Caco-2 (cell line): ENCODE data around the gene TM9SF3. TPM values are rescaled to one million over a fixed set of nuclear protein-coding genes. Genes with fewer than 3 reads are reported as not detected.

Experiments used
- BruUV-seq: library from RNA; stranded (reverse); fragments of 400-500 nt; replicated peaks from 2 replicates; lab custom pipeline; 2021; lab: Mats Ljungman, UMichigan
- CTCF ChIA-PET: fragments of 300-600 bp; sonication (Branson Sonifier 250); formaldehyde crosslinking; loops from one replicate; lab custom pipeline; 2022; ENCODE audit warnings: antibody characterized with exemption; lab: Charles Lee
- POLR2A ChIA-PET: fragments of 300-600 bp; sonication (Branson Sonifier 250); formaldehyde crosslinking; loops from one replicate; lab custom pipeline; 2022; ENCODE audit warnings: antibody characterized with exemption; lab: Charles Lee
- DNase-seq, 2 experiments: peaks; one replicate each; pipeline versions ENCODE4 v3.0.0 to v3.0.0-alpha.2; 2020 to 2022
- H3K27me3 ChIP-seq: replicated peaks from 2 replicates; pipeline ENCODE4 v1.6.0; 2011; ENCODE audit warnings: low read length; ENCODE audit not compliant: control insufficient read depth, insufficient read depth
- H3K36me3 ChIP-seq: 2 replicates; pipeline ENCODE4 v1.5.1; 2011; ENCODE audit warnings: low read length; ENCODE audit not compliant: control insufficient read depth, insufficient read depth
- H3K4me1 ChIP-seq: fragments of 250-450 bp; sonication (Bioruptor Pico); 2 replicates; pipeline ENCODE4 v1.5.1; 2020; ENCODE audit warnings: mild to moderate bottlenecking
- H3K4me3 ChIP-seq: 2 replicates; pipeline ENCODE4 v1.5.1; 2011; ENCODE audit warnings: low read depth, mild to moderate bottlenecking, control low read depth, low read length
- H3K9me3 ChIP-seq: fragments of 250-450 bp; sonication (Bioruptor Pico); 2 replicates; pipeline ENCODE4 v1.5.1; 2020; ENCODE audit warnings: mild to moderate bottlenecking, moderate library complexity
- H3K27ac Mint-ChIP-seq: one replicate; pipeline ENCODE4 v1.8.0; 2022; ENCODE audit warnings: mixed read lengths; ENCODE audit not compliant: unreplicated experiment
- H3K27me3 Mint-ChIP-seq: one replicate; pipeline ENCODE4 v1.8.0; 2022; ENCODE audit warnings: mixed read lengths; ENCODE audit not compliant: insufficient read depth, unreplicated experiment
- H3K36me3 Mint-ChIP-seq: one replicate; pipeline ENCODE4 v1.8.0; 2022; ENCODE audit warnings: mild to moderate bottlenecking, mixed read lengths; ENCODE audit not compliant: insufficient read depth, unreplicated experiment
- H3K4me1 Mint-ChIP-seq: one replicate; pipeline ENCODE4 v1.8.0; 2022; ENCODE audit warnings: low read depth, mixed read lengths; ENCODE audit not compliant: unreplicated experiment
- H3K4me3 Mint-ChIP-seq: one replicate; pipeline ENCODE4 v1.8.0; 2022; ENCODE audit warnings: mild to moderate bottlenecking, moderate library complexity, mixed read lengths; ENCODE audit not compliant: unreplicated experiment
- H3K9me3 Mint-ChIP-seq: one replicate; pipeline ENCODE4 v1.8.0; 2022; ENCODE audit warnings: mixed read lengths; ENCODE audit not compliant: unreplicated experiment
- intact Hi-C: fragments of 100-400 bp; cut with micrococcal nuclease; formaldehyde crosslinking; loops from one replicate; pipeline ENCODE4 v1.10.0; 2022; ENCODE audit not compliant: unreplicated experiment
- total RNA-seq: library from RNA; stranded (reverse); gene quantifications from 2 replicates; pipeline ENCODE4 v1.2.3, GENCODE V29; 2022
- TF ChIP-seq, protein P1 (sequence below), 2 experiments: fragments of 200-600 bp in 1 of 2; IDR thresholded peaks; 1 replicate in 1 of 2; 2 replicates in 1 of 2; pipeline versions ENCODE4 v1.5.1 to v1.8.0; 2011 to 2022; ENCODE audit warnings: antibody characterized with exemption in 1 of 2, control low read depth in 1 of 2, inconsistent platforms in 1 of 2, low read depth in 1 of 2, low read length in 1 of 2, mild to moderate bottlenecking in 1 of 2, moderate library complexity in 1 of 2; ENCODE audit not compliant: insufficient read depth in 1 of 2, severe bottlenecking in 1 of 2, unreplicated experiment in 1 of 2

Gene TM9SF3
- total RNA-seq, 1 experiment from 2014 or later = 176 TPM

DNA sequence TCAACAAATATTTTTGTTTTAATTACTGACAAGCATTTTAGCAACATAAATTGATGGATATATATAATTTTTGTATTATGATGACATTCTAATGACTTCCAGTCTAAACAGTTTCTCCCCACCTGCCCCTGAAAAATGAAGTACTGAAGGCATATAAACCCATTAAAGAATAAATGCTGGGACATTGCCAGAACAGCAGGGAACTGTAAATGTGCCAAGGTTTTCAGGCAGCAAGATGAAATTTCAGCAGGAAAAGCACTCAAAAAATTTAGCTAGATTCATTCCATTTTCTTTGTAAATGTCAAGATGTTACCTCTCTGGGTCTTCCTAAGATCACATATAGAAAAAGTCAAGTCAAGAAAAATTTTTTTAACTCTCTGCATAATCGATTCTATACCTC, 62.1 kb downstream of the TM9SF3 start:
- H3K36me3 Mint-ChIP-seq = peaks cover 79% of the 10 kb centered on the region
- no peaks in the 10 kb centered on the region for H3K4me1 Mint-ChIP-seq
- ChIA-PET POLR2A (no interaction called here), CTCF (interaction anchor here (0.5 kb wide), 1 partner anchor 30 kb away, joined by 3 read pairs; no protein-coding TSS in a partner anchor)
- intact Hi-C loops = no loop called here
- Histone ChIP-seq H3K27me3 (no peaks in the 10 kb centered on the region), H3K4me1 (no peaks in the 10 kb centered on the region), H3K9me3 (no peaks in the 10 kb centered on the region), H3K4me3 (no peak overlapping the region), H3K36me3 (no peaks in the 10 kb centered on the region)
- no peak for DNase-seq
- H3K27me3 Mint-ChIP-seq = no peaks in the 10 kb centered on the region
- H3K4me3 Mint-ChIP-seq = no peak overlapping the region
- TF ChIP-seq, protein P1, sequence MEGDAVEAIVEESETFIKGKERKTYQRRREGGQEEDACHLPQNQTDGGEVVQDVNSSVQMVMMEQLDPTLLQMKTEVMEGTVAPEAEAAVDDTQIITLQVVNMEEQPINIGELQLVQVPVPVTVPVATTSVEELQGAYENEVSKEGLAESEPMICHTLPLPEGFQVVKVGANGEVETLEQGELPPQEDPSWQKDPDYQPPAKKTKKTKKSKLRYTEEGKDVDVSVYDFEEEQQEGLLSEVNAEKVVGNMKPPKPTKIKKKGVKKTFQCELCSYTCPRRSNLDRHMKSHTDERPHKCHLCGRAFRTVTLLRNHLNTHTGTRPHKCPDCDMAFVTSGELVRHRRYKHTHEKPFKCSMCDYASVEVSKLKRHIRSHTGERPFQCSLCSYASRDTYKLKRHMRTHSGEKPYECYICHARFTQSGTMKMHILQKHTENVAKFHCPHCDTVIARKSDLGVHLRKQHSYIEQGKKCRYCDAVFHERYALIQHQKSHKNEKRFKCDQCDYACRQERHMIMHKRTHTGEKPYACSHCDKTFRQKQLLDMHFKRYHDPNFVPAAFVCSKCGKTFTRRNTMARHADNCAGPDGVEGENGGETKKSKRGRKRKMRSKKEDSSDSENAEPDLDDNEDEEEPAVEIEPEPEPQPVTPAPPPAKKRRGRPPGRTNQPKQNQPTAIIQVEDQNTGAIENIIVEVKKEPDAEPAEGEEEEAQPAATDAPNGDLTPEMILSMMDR (IDR thresholded peaks at IDR 0.05; ENCODE audit: insufficient read depth in 1 of 2, low read depth in 1 of 2, low read length in 1 of 2, severe bottlenecking in 1 of 2, unreplicated experiment in 1 of 2) = no peak
- BruUV-seq = no TSS peak
- H3K9me3 Mint-ChIP-seq = no peaks in the 10 kb centered on the region
- no peak overlapping the region for H3K27ac Mint-ChIP-seq

DNA sequence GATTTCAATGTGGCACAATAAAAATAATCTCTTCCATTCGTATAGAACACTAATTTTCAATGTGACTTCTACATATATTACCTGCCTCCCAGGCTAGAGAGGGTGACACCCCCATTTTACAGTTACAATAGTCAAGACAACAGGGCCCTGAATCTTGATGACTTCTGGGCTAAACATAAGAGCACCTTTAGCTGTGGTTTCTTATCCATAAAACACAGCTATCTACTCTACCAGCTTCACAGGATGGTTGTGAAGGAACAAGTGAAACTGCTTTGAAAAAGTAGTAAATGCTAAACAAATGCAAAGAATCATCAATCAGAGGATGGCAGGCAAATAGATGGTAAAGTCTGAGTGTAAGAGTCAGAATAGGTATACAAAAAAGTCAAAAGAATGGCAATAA, 69.5 kb downstream of the TM9SF3 start:
- ChIA-PET CTCF (no interaction called here), POLR2A (no interaction called here)
- no peak overlapping the region for H3K4me3 ChIP-seq
- H3K36me3 ChIP-seq = no peaks in the 10 kb centered on the region
- no peaks in the 10 kb centered on the region for H3K9me3 ChIP-seq
- Mint-ChIP-seq H3K4me3 (no peak overlapping the region), H3K36me3 (peaks cover 51% of the 10 kb centered on the region), H3K4me1 (no peaks in the 10 kb centered on the region), H3K27me3 (no peaks in the 10 kb centered on the region), H3K27ac (no peak overlapping the region), H3K9me3 (no peaks in the 10 kb centered on the region)
- intact Hi-C loops = no loop called here
- no peaks in the 10 kb centered on the region; the same call in 1 of the 2 replicates for H3K27me3 ChIP-seq
- TF ChIP-seq, protein P1 (IDR thresholded peaks at IDR 0.05; ENCODE audit: insufficient read depth in 1 of 2, low read depth in 1 of 2, low read length in 1 of 2, severe bottlenecking in 1 of 2, unreplicated experiment in 1 of 2) = no peak
- DNase-seq = no peak
- BruUV-seq = no TSS peak
- H3K4me1 ChIP-seq = peaks cover 3% of the 10 kb centered on the region; the same call in 1 of the 2 replicates

DNA sequence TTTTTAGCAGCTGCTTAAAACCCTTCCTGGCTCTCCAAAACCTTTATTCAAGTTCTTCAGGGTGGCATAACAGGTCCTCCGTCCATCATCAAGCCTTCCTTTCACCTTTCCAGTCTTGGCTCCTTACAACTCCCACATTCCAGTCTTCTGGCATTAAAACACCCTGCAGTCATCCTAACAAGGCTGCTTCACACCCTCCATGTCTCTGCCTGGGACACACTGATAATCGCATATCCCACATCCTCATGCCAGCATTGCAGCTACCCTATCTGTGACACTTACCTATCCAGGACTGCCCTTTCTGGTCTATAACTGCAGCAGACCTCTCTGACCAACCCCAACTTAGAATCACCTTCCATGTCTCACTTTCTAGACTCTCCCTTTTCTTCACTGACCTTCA, 70.5 kb downstream of the TM9SF3 start:
- DNase-seq = no peak
- POLR2A ChIA-PET = no interaction called here

More for the DNA sequence above, 70.5 kb downstream of the TM9SF3 start:
- Mint-ChIP-seq H3K4me1 (no peaks in the 10 kb centered on the region), H3K27ac (peak overlapping the region; percentile 14), H3K9me3 (no peaks in the 10 kb centered on the region), H3K4me3 (peak overlapping the region; percentile 5), H3K27me3 (peaks cover 4% of the 10 kb centered on the region), H3K36me3 (peaks cover 42% of the 10 kb centered on the region)
- intact Hi-C loops = no loop called here
- CTCF ChIA-PET = no interaction called here
- Histone ChIP-seq H3K27me3 (no peaks in the 10 kb centered on the region; the same call in 1 of the 2 replicates), H3K36me3 (no peaks in the 10 kb centered on the region), H3K4me1 (peaks cover 3% of the 10 kb centered on the region; the same call in 1 of the 2 replicates), H3K4me3 (no peak overlapping the region), H3K9me3 (no peaks in the 10 kb centered on the region)
- no TSS peak for BruUV-seq
- TF ChIP-seq, protein P1 (IDR thresholded peaks at IDR 0.05; ENCODE audit: insufficient read depth in 1 of 2, low read depth in 1 of 2, low read length in 1 of 2, severe bottlenecking in 1 of 2, unreplicated experiment in 1 of 2) = no peak
